HepG2 (cell line): ENCODE data around the gene PIM3.

Source experiments
- IKZF1 ChIP-seq: fragments of 450-650 bp; IDR thresholded peaks from 2 replicates; pipeline ENCODE4 v1.7.1; 2016
- PHF20 ChIP-seq: sonication (generic); formaldehyde crosslinking; IDR thresholded peaks from 2 replicates; pipeline ENCODE4 v1.5.0; 2020; ENCODE audit warnings: mild to moderate bottlenecking, missing genetic modification reagents
- RBAK ChIP-seq: sonication (generic); formaldehyde crosslinking; IDR thresholded peaks from 2 replicates; pipeline ENCODE4 v1.5.1; 2020; ENCODE audit warnings: mild to moderate bottlenecking, missing genetic modification reagents
- SNAI1 ChIP-seq: sonication (generic); formaldehyde crosslinking; IDR thresholded peaks from 2 replicates; pipeline ENCODE4 v1.5.0; 2020; ENCODE audit warnings: mild to moderate bottlenecking, missing genetic modification reagents, borderline replicate concordance
- SNRNP70 ChIP-seq: fragments of 200-400 bp; formaldehyde crosslinking; IDR thresholded peaks from 2 replicates; pipeline ENCODE4 v1.6.1; 2017; ENCODE audit warnings: mild to moderate bottlenecking, low read depth, low read length, moderate library complexity
- TF ChIP-seq, protein P1 (sequence below): sonication (generic); formaldehyde crosslinking; IDR thresholded peaks from 2 replicates; pipeline ENCODE4 v1.5.0; 2020; ENCODE audit warnings: mild to moderate bottlenecking, missing genetic modification reagents, moderate library complexity
- TF ChIP-seq, protein P2 (sequence below): IDR thresholded peaks from 2 replicates; pipeline ENCODE4 v1.6.1; 2016; ENCODE audit warnings: missing compliant biosample characterization, missing genetic modification reagents, borderline replicate concordance
- TF ChIP-seq, protein P3 (sequence below): sonication (generic); formaldehyde crosslinking; conservative IDR thresholded peaks from 2 replicates; pipeline ENCODE4 v1.5.0; 2020; ENCODE audit warnings: missing genetic modification reagents
- TF ChIP-seq, protein P4 (sequence below): sonication (generic); formaldehyde crosslinking; conservative IDR thresholded peaks from 2 replicates; pipeline ENCODE4 v1.4.0; 2020; ENCODE audit warnings: missing genetic modification reagents

DNA sequence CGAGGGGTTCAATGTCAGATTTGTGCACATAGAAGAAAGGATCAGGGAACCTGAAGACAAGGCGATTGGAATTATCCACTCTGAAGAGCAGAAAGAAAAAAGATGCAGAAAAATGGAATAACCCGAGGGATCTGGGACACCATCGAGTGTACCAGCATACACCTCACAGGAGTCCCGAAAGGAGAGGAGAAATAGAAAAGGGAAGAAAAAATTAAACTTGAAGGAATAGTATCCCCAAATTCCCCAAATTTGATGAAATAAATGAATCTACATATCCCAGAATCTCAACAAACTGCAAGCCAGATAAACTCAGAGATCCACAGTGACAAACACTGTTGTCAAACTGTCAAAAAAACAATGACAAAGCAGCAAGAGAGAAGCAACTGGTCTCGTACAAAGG, 30.6 kb downstream of the PIM3 start:
- TF ChIP-seq IKZF1: no peak
- TF ChIP-seq, protein P1, sequence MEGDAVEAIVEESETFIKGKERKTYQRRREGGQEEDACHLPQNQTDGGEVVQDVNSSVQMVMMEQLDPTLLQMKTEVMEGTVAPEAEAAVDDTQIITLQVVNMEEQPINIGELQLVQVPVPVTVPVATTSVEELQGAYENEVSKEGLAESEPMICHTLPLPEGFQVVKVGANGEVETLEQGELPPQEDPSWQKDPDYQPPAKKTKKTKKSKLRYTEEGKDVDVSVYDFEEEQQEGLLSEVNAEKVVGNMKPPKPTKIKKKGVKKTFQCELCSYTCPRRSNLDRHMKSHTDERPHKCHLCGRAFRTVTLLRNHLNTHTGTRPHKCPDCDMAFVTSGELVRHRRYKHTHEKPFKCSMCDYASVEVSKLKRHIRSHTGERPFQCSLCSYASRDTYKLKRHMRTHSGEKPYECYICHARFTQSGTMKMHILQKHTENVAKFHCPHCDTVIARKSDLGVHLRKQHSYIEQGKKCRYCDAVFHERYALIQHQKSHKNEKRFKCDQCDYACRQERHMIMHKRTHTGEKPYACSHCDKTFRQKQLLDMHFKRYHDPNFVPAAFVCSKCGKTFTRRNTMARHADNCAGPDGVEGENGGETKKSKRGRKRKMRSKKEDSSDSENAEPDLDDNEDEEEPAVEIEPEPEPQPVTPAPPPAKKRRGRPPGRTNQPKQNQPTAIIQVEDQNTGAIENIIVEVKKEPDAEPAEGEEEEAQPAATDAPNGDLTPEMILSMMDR (CRISPR knock-in tag): no peak
- TF ChIP-seq RBAK (CRISPR knock-in tag): no peak
- no peak for TF ChIP-seq SNRNP70
- TF ChIP-seq, protein P2, sequence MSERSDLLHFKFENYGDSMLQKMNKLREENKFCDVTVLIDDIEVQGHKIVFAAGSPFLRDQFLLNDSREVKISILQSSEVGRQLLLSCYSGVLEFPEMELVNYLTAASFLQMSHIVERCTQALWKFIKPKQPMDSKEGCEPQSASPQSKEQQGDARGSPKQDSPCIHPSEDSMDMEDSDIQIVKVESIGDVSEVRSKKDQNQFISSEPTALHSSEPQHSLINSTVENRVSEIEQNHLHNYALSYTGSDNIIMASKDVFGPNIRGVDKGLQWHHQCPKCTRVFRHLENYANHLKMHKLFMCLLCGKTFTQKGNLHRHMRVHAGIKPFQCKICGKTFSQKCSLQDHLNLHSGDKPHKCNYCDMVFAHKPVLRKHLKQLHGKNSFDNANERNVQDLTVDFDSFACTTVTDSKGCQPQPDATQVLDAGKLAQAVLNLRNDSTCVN: no peak
- TF ChIP-seq, protein P3, sequence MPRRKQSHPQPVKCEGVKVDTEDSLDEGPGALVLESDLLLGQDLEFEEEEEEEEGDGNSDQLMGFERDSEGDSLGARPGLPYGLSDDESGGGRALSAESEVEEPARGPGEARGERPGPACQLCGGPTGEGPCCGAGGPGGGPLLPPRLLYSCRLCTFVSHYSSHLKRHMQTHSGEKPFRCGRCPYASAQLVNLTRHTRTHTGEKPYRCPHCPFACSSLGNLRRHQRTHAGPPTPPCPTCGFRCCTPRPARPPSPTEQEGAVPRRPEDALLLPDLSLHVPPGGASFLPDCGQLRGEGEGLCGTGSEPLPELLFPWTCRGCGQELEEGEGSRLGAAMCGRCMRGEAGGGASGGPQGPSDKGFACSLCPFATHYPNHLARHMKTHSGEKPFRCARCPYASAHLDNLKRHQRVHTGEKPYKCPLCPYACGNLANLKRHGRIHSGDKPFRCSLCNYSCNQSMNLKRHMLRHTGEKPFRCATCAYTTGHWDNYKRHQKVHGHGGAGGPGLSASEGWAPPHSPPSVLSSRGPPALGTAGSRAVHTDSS (CRISPR knock-in tag): no peak
- TF ChIP-seq SNAI1: no peak
- no peak for TF ChIP-seq PHF20 (CRISPR knock-in tag)
- TF ChIP-seq, protein P4, sequence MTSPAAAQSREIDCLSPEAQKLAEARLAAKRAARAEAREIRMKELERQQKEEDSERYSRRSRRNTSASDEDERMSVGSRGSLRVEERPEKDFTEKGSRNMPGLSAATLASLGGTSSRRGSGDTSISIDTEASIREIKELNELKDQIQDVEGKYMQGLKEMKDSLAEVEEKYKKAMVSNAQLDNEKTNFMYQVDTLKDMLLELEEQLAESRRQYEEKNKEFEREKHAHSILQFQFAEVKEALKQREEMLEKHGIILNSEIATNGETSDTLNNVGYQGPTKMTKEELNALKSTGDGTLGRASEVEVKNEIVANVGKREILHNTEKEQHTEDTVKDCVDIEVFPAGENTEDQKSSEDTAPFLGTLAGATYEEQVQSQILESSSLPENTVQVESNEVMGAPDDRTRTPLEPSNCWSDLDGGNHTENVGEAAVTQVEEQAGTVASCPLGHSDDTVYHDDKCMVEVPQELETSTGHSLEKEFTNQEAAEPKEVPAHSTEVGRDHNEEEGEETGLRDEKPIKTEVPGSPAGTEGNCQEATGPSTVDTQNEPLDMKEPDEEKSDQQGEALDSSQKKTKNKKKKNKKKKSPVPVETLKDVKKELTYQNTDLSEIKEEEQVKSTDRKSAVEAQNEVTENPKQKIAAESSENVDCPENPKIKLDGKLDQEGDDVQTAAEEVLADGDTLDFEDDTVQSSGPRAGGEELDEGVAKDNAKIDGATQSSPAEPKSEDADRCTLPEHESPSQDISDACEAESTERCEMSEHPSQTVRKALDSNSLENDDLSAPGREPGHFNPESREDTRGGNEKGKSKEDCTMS (CRISPR knock-in tag): no peak
